HUES64 (cell line): ENCODE results near the gene PHYHIPL.
"Not testable (repeated sequence)": the region's sequence is repeated elsewhere in the genome, so short reads cannot be mapped to it uniquely, and the experiment has no call there.

Source experiments
- H3K27ac ChIP-seq: 2 replicates; pipeline ENCODE4 v1.7.0; 2013; ENCODE audit warnings: low read depth, low read length, inconsistent platforms
- H3K27me3 ChIP-seq: 2 replicates; pipeline ENCODE4 v1.6.1; 2013; ENCODE audit warnings: mild to moderate bottlenecking, low read length; ENCODE audit not compliant: insufficient read depth
- H3K36me3 ChIP-seq: 2 replicates; pipeline ENCODE4 v1.6.1; 2013; ENCODE audit warnings: mild to moderate bottlenecking, low read length; ENCODE audit not compliant: insufficient read depth
- H3K4me1 ChIP-seq: 2 replicates; pipeline ENCODE4 v1.6.1; 2013; ENCODE audit warnings: mild to moderate bottlenecking, low read length, moderate library complexity; ENCODE audit not compliant: insufficient read depth
- H3K4me3 ChIP-seq: 2 replicates; pipeline ENCODE4 v1.5.1; 2013; ENCODE audit warnings: mild to moderate bottlenecking, low read length, moderate library complexity
- H3K9ac ChIP-seq: 2 replicates; pipeline ENCODE4 v1.6.1; 2013; ENCODE audit warnings: mild to moderate bottlenecking, low read depth, low read length
- H3K9me3 ChIP-seq: 2 replicates; pipeline ENCODE4 v1.6.1; 2013; ENCODE audit warnings: low read depth, low read length; ENCODE audit not compliant: insufficient read depth
- WGBS: fragments of 150-250, 120-280 bp; methylation state at CpG from one replicate; pipeline ENCODE4 v1.1.7; 2013; ENCODE audit warnings: missing lambda C conversion rate; 5-methylcytosine and 5-hydroxymethylcytosine counted together

PHYHIPL gene

DNA sequence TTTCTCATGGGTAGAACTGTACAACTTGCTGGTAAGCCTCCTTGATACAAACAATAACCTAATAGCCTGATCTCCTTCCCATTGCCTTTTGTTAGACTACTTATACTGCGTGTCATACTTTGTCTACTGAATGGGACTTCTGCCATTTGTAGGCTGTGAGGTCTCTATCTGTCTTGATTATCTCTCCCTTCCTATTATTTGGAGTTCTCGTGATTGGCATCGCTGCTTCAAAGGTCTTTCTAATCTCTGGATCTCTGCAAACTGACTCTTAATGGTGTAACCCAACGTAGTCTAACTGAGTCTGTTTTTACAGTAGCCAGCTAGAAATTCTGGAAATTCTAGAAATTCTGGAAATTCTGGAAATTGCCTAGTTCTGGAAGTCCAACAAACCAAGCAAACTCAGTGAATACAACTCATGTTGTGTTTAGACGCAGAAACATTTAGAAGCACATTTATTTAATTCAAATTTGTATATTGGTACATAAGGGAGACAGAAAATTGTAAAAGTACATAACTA, 29.8 kb downstream of the PHYHIPL start:
- no peaks in the 10 kb centered on the region for H3K9me3 ChIP-seq
- peaks cover 9% of the 10 kb centered on the region for H3K4me1 ChIP-seq
- H3K27me3 ChIP-seq, result no peaks in the 10 kb centered on the region
- no peak overlapping the region for H3K4me3 ChIP-seq
- peak overlapping the region; percentile 52; the same call in 1 of the 2 replicates for H3K27ac ChIP-seq
- WGBS, result 91% methylated on average over 4 of the region's 5 CpGs
- H3K36me3 ChIP-seq, result no peaks in the 10 kb centered on the region
- no peak overlapping the region for H3K9ac ChIP-seq

GRCh38 chr10:59212301-59212798, 35.9 kb downstream of the PHYHIPL start:
- no peak overlapping the region for H3K27ac ChIP-seq
- no peaks in the 10 kb centered on the region for H3K4me1 ChIP-seq
- no peaks in the 10 kb centered on the region for H3K9me3 ChIP-seq
- no peaks in the 10 kb centered on the region for H3K27me3 ChIP-seq
- WGBS, result 94% methylated on average over 1 of the region's 2 CpGs
- no peak overlapping the region for H3K9ac ChIP-seq
- H3K4me3 ChIP-seq, result no peak overlapping the region
- H3K36me3 ChIP-seq, result no peaks in the 10 kb centered on the region

GRCh38 chr10:59214160-59214559, 37.7 kb downstream of the PHYHIPL start:
- H3K9ac ChIP-seq, result no peak overlapping the region
- no peaks in the 10 kb centered on the region for H3K27me3 ChIP-seq
- H3K4me1 ChIP-seq, result no peaks in the 10 kb centered on the region
- 100% methylated on average over 1 of the region's 1 CpG for WGBS
- no peak overlapping the region for H3K4me3 ChIP-seq
- H3K9me3 ChIP-seq, result no peaks in the 10 kb centered on the region
- H3K27ac ChIP-seq, result no peak overlapping the region
- no peaks in the 10 kb centered on the region for H3K36me3 ChIP-seq

DNA sequence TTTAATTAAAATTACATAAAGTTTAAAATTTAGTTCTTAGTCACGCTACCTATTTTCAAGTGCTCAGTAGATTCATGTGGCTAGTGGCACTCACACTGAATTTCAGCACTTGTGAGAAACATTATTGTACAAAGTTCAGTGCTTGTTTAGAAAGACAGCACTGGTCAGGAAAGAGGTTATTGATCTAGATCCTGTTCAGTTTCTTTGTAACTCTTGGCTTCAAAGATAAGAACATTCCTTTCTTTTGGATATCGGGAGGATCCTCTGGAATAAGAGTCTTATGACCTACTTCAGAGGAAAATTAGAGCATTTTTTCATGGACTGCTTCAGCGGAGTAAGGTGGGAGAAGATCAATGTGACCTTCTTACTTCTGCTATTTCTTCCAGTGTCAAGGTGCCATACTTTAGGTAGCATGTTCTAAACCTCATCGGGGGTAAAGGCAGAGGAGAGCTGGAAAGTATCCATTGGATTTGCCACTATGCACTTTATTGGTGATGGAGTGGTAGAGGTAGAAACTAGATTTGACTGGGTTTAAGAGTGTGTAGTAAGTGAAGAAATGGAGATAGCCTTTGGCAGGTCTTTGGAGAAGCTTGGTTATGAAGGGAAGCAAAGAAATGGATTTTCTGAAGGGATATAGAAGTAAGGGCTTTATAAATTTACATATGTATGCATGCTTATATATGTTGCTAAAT, 39.9 kb downstream of the PHYHIPL start:
- Histone ChIP-seq H3K27ac (no peak overlapping the region), H3K4me1 (peaks cover 12% of the 10 kb centered on the region; the same call in 1 of the 2 replicates), H3K36me3 (no peaks in the 10 kb centered on the region), H3K27me3 (no peaks in the 10 kb centered on the region), H3K4me3 (no peak overlapping the region), H3K9ac (no peak overlapping the region), H3K9me3 (no peaks in the 10 kb centered on the region)
- 97% methylated on average over 3 of the region's 4 CpGs for WGBS

DNA sequence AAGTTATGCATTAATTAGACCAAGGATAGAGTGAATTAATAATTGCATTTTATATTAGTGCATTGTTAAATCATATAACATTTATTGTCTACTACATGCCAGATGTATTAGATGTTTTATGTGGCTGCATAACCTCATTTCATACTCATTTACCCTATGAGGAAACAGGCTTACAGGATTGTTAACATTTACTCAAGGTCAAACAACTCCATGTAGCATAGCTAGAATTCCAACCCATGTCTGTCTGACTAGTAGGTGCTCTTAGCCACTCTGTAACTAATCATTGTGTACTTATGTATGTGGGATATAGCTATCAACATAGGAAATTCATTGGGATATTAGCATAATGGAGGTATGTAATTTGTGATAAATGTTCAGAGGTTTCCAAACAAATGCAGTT, 46.3 kb downstream of the PHYHIPL start:
- H3K27me3 ChIP-seq, result no peaks in the 10 kb centered on the region
- H3K4me3 ChIP-seq, result no peak overlapping the region
- H3K9me3 ChIP-seq, result no peaks in the 10 kb centered on the region
- peaks cover 12% of the 10 kb centered on the region; the same call in 1 of the 2 replicates for H3K4me1 ChIP-seq
- no peak overlapping the region for H3K27ac ChIP-seq
- no peaks in the 10 kb centered on the region for H3K36me3 ChIP-seq
- no peak overlapping the region for H3K9ac ChIP-seq

DNA sequence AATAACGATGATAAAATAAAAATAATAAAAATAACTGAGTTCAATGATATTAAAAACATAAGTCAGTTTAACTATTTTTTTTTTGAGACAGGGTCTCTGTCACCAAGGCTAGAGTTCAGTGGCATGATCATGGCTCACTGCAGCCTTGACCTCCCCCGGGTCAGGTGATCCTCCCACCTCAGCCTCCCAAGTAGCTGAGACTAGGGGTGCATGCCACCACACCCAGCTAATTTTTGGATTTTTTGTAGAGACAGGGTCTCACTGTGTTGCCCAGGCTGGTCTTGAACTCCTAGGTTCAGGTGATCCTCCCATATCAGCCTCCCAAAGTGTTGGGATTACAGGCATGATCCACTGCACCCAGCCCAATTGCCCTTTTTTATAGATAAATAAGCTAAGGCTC, 47.2 kb downstream of the PHYHIPL start:
- H3K4me3 ChIP-seq, H3K9me3 ChIP-seq, H3K9ac ChIP-seq, H3K27me3 ChIP-seq, H3K36me3 ChIP-seq, H3K27ac ChIP-seq: not testable (repeated sequence)
- 92% methylated on average over 1 of the region's 2 CpGs for WGBS
- H3K4me1 ChIP-seq, result peaks cover 12% of the 10 kb centered on the region; the same call in 1 of the 2 replicates

DNA sequence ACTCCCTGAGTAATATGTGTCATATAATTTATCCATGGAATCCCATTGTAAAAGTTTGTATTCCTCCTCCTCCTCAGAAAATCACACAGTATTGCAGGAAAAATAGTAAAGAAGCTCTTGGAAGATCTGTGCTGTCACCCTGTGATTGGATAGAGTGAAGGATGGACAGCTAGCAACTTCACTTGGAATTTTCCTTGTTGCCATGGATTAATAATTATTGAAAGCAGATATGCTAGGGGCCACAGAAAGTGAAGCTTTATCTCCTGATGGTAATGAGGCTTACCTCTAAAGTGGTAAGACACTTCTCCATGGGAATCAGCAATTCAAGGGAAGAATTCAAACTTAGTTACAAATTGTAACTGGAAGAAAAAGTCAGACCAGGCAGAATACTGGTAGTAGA, 48.8 kb downstream of the PHYHIPL start:
- Histone ChIP-seq H3K4me3 (no peak overlapping the region), H3K27ac (no peak overlapping the region), H3K4me1 (peaks cover 5% of the 10 kb centered on the region; the same call in 1 of the 2 replicates), H3K9ac (no peak overlapping the region), H3K9me3 (no peaks in the 10 kb centered on the region), H3K36me3 (no peaks in the 10 kb centered on the region), H3K27me3 (no peaks in the 10 kb centered on the region)

GRCh38 chr10:59227136-59227673, 50.8 kb downstream of the PHYHIPL start:
- Histone ChIP-seq H3K4me1 (no peaks in the 10 kb centered on the region), H3K27me3 (no peaks in the 10 kb centered on the region), H3K36me3 (no peaks in the 10 kb centered on the region), H3K4me3 (no peak overlapping the region), H3K9ac (no peak overlapping the region), H3K9me3 (no peaks in the 10 kb centered on the region), H3K27ac (no peak overlapping the region)
- 98% methylated on average over 3 of the region's 3 CpGs for WGBS

- no peaks in the 10 kb centered on the region for H3K4me1 ChIP-seq
- H3K36me3 ChIP-seq, result no peaks in the 10 kb centered on the region
- no peak overlapping the region for H3K4me3 ChIP-seq
- no peaks in the 10 kb centered on the region for H3K9me3 ChIP-seq
- no peaks in the 10 kb centered on the region for H3K27me3 ChIP-seq
- H3K9ac ChIP-seq, result no peak overlapping the region
- 95% methylated on average over 1 of the region's 4 CpGs for WGBS
- H3K27ac ChIP-seq, result no peak overlapping the region
Observed at GRCh38 chr10:59229441-59229840, 53.0 kb downstream of the PHYHIPL start.

- no peaks in the 10 kb centered on the region for H3K36me3 ChIP-seq
- no peak overlapping the region for H3K9ac ChIP-seq
- 94% methylated on average over 2 of the region's 3 CpGs for WGBS
- no peaks in the 10 kb centered on the region for H3K27me3 ChIP-seq
- H3K4me1 ChIP-seq, result no peaks in the 10 kb centered on the region
- no peak overlapping the region for H3K27ac ChIP-seq
- no peak overlapping the region for H3K4me3 ChIP-seq
- H3K9me3 ChIP-seq, result no peaks in the 10 kb centered on the region
Observed at GRCh38 chr10:59234194-59234593, 57.8 kb downstream of the PHYHIPL start.

DNA sequence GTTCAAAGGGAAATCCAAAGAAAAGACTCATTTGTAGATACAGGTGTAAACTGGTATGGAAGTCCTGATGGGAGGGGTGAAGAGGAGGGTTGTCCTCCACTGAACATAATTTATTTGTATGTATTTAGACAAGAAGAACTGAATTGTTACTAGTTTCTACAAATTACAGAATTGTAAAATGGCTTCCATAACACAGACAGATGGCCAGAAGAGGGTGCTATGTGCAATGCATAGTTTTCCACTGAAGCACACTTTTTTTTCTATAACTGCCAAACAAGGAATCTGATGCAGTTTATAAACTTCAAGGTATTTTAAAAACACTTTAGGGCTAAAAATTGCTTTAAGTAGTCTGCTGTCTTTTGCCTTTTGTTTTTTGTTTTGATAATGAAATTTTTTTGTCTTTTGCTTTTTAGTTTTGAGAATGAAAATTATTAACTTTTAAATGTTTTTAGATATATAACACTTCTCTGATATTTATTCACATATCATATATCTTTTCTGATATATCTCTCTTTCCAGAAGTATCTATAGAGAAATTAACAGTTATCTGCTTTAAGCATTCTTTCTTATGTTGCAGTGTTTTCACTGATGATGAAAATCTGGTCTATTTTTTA, 58.5 kb downstream of the PHYHIPL start:
- H3K27ac ChIP-seq, result no peak overlapping the region
- no peak overlapping the region for H3K4me3 ChIP-seq
- H3K36me3 ChIP-seq, result no peaks in the 10 kb centered on the region
- H3K9ac ChIP-seq, result no peak overlapping the region
- H3K4me1 ChIP-seq, result no peaks in the 10 kb centered on the region
- H3K9me3 ChIP-seq, result no peaks in the 10 kb centered on the region
- no peaks in the 10 kb centered on the region for H3K27me3 ChIP-seq
